A673 (cell line): Measurements from ENCODE around the gene CELF4.

ENCODE experiments used
- EZH2 ChIP-seq: fragments of 200-600 bp; sonication (generic); IDR thresholded peaks from 2 replicates; pipeline ENCODE4 v1.6.1; 2017; ENCODE audit warnings: borderline replicate concordance, low read depth, mild to moderate bottlenecking, mixed read lengths, antibody characterized with exemption, low read length; ENCODE audit not compliant: poor library complexity, severe bottlenecking
- TF ChIP-seq, protein P1 (sequence below): fragments of 300-800, 200-600 bp; sonication (generic); conservative IDR thresholded peaks from 2 replicates; pipeline ENCODE4 v1.5.1; 2017; ENCODE audit warnings: low read depth, mild to moderate bottlenecking, antibody characterized with exemption, low read length, moderate library complexity, mixed read lengths

DNA sequence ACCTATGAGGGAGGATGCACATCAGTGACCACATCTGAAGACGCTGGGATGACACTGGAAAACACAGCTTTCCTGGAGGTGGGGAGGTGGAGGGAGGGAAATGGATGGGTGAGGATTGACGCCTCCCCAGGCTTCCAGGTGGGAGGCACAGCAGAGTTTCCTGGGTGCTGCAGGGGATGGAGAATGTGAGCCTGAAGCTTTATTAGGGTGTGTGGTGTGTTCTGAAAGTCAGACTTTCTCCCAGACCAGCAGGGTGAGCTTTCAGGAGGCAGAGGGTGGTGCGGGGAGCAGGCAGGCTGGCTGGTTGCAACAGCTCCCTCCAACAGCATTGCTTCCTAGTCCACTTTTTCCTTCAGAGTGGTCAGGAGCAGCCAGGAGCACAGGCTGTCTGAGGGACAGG, 263.1 kb downstream of the CELF4 start:
- TF ChIP-seq, protein P1, sequence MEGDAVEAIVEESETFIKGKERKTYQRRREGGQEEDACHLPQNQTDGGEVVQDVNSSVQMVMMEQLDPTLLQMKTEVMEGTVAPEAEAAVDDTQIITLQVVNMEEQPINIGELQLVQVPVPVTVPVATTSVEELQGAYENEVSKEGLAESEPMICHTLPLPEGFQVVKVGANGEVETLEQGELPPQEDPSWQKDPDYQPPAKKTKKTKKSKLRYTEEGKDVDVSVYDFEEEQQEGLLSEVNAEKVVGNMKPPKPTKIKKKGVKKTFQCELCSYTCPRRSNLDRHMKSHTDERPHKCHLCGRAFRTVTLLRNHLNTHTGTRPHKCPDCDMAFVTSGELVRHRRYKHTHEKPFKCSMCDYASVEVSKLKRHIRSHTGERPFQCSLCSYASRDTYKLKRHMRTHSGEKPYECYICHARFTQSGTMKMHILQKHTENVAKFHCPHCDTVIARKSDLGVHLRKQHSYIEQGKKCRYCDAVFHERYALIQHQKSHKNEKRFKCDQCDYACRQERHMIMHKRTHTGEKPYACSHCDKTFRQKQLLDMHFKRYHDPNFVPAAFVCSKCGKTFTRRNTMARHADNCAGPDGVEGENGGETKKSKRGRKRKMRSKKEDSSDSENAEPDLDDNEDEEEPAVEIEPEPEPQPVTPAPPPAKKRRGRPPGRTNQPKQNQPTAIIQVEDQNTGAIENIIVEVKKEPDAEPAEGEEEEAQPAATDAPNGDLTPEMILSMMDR: no peak
- TF ChIP-seq EZH2: no peak
